ENCODE results near the gene IKBKG. TPM values are rescaled to one million over a fixed set of nuclear protein-coding genes. Genes with fewer than 3 reads are reported as not detected.
"Not testable (repeated sequence)": the region's sequence is repeated elsewhere in the genome, so short reads cannot be mapped to it uniquely, and the experiment has no call there.

The IKBKG gene
- total RNA-seq, 1 donor from 2014 or later = 11.8 TPM

DNA sequence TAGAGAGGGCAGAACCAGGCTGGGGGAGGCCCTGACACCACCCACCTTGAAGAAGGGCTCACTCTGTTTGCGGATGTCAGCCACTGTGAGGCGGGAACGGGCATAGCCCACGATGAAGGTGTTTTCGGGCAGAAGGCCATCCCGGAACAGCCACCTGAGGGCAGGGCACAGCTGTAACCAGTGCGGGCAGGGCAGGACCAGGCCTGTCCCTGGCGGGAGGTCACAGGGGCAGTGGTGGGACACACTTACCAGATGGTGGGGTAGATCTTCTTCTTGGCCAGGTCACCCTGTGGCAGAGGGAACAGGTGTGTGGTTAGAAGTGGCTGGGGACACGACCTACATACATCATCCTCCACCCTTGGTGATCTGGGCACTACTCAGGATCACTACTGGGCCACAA, 11.5 kb upstream of the IKBKG start:
- Histone ChIP-seq H3K4me1 (peaks cover 16% of the 10 kb centered on the region), H3K27ac (no peak overlapping the region), H3K9me3 (no peaks in the 10 kb centered on the region), H3K36me3 (peaks cover 0 to 14% of the 10 kb centered on the region in 2 donors), H3K27me3 (no peaks in the 10 kb centered on the region), H3K4me3 (no peak overlapping the region)
- intact Hi-C loops (cut with DNase I) = no loop called here
- DNase-seq (ENCODE audit: extremely low spot score in 2 of 2) = peak in 1 of 2 donors; percentile 83
- TF ChIP-seq, protein P1, sequence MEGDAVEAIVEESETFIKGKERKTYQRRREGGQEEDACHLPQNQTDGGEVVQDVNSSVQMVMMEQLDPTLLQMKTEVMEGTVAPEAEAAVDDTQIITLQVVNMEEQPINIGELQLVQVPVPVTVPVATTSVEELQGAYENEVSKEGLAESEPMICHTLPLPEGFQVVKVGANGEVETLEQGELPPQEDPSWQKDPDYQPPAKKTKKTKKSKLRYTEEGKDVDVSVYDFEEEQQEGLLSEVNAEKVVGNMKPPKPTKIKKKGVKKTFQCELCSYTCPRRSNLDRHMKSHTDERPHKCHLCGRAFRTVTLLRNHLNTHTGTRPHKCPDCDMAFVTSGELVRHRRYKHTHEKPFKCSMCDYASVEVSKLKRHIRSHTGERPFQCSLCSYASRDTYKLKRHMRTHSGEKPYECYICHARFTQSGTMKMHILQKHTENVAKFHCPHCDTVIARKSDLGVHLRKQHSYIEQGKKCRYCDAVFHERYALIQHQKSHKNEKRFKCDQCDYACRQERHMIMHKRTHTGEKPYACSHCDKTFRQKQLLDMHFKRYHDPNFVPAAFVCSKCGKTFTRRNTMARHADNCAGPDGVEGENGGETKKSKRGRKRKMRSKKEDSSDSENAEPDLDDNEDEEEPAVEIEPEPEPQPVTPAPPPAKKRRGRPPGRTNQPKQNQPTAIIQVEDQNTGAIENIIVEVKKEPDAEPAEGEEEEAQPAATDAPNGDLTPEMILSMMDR (IDR thresholded peaks at IDR 0.05) = no peak
- TF ChIP-seq POLR2A (IDR thresholded peaks at IDR 0.05) (no peak), POLR2AphosphoS5 (IDR thresholded peaks at IDR 0.05; ENCODE audit: insufficient read depth in 1 of 2, low read depth in 1 of 2) (no peak)

DNA sequence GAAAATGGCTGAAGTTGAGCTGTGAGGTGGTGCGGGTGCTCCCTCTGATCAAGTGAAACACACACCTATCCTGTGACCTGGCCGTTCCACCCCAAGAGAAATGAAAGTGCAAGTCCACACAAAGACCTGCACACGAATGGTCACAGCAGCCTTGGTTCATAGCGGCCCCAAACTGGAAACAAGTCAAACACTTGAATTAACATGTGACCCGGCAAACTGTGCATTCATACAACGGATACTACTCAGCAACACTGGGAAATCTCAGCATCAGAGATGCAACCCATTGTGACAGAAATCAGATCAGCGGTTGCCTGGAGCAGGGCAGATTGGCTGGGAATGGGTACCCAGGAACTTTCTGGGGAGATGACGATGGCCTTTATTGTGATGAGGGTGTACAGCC, 8.3 kb upstream of the IKBKG start:
- H3K27me3 ChIP-seq = no peaks in the 10 kb centered on the region
- no peak overlapping the region for H3K4me3 ChIP-seq
- TF ChIP-seq POLR2AphosphoS5 (IDR thresholded peaks at IDR 0.05; ENCODE audit: insufficient read depth in 1 of 2, low read depth in 1 of 2) = no peak
- TF ChIP-seq, protein P1 (IDR thresholded peaks at IDR 0.05) = no peak
- intact Hi-C loops (cut with DNase I) = no loop called here
- peaks cover 38% of the 10 kb centered on the region for H3K4me1 ChIP-seq
- no peak overlapping the region for H3K27ac ChIP-seq
- peaks cover 0 to 5% of the 10 kb centered on the region in 2 donors for H3K36me3 ChIP-seq
- no peaks in the 10 kb centered on the region for H3K9me3 ChIP-seq
- no peak for DNase-seq (ENCODE audit: extremely low spot score in 2 of 2)

DNA sequence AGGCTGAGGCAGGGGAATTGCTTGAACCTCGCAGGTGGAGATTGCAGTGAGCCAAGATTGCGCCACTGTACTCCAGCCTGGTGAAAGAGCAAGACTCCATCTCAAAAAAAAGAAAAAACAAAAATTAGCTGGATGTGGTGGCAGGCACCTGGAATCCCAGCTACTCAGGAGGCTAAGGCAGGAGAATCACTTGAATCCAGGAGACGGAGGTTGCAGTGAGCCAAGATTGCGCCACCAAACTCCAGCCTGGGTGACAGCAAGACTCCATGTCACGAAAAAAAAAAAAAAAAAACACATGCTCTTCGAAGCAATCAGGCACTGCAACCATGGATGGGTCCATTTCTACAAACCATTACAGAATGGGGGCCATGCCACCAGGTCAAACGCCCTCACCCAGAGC, 7.1 kb upstream of the IKBKG start:
- H3K4me3 ChIP-seq; H3K27me3 ChIP-seq; intact Hi-C loops (cut with DNase I); DNase-seq (ENCODE audit: extremely low spot score in 2 of 2); H3K36me3 ChIP-seq; H3K9me3 ChIP-seq: not testable (repeated sequence)
- peak overlapping the region; percentile 81 for H3K27ac ChIP-seq
- H3K4me1 ChIP-seq = peaks cover 35% of the 10 kb centered on the region

DNA sequence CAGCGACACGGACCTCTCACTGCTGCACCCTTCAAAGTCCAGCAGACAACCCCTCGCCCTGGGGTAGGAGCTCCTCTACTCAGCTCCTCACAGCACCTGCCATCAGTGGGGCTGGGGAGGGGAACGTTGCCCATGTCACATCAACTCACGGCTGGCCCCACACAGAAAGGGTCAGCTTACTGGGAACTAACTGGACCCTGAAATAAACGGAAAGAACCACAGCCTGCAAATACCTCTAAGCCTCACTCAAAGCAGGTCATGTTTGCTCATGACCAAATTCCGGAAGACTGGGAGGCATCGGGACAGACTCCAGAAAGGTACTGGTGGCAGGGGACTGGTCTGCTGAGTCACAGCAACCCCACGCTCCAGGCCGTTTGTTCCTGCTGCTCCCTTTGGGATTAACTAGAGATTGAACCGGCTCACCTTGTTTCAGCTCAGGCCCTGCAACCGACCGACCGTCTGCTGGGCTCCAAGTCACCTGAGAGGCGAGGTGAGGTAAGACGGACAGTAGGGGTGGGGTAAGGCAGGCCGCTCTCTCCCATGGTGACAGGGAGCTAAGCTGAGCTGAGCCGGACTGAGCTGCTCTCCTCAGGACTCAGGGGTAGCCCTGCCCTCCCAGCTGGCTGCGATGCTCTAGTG, 6.4 kb upstream of the IKBKG start:
- Histone ChIP-seq H3K27ac (peak overlapping the region; percentile 81), H3K36me3 (no peaks in the 10 kb centered on the region), H3K4me1 (peaks cover 41% of the 10 kb centered on the region), H3K27me3 (no peaks in the 10 kb centered on the region), H3K4me3 (no peak overlapping the region), H3K9me3 (no peaks in the 10 kb centered on the region)
- intact Hi-C loops (cut with DNase I) = no loop called here
- DNase-seq (ENCODE audit: extremely low spot score in 2 of 2) = no peak
- TF ChIP-seq POLR2AphosphoS5 (IDR thresholded peaks at IDR 0.05; ENCODE audit: insufficient read depth in 1 of 2, low read depth in 1 of 2) = no peak
- TF ChIP-seq, protein P1 (IDR thresholded peaks at IDR 0.05) = no peak
- no peak for TF ChIP-seq POLR2A (IDR thresholded peaks at IDR 0.05)

DNA sequence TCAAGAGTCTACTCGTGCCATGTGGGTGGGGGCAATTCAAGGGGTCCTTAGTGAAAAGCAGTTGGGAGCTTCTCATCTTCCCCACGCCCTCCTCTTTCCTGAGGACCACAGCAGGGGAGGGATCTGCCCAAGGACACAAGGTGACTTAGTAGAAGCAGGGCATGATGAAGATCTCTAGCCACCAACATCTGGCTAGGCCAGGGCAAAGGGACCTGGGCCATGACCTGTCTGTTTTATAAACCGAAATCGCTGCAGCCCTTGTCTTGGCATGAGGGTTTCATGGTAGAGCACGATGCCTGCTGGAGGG, 5.9 kb upstream of the IKBKG start:
- H3K9me3 ChIP-seq = no peaks in the 10 kb centered on the region
- intact Hi-C loops (cut with DNase I) = no loop called here
- no peaks in the 10 kb centered on the region for H3K27me3 ChIP-seq
- peak overlapping the region; percentile 81 for H3K27ac ChIP-seq
- no peaks in the 10 kb centered on the region for H3K36me3 ChIP-seq
- no peak overlapping the region for H3K4me3 ChIP-seq
- peaks cover 45% of the 10 kb centered on the region for H3K4me1 ChIP-seq
- no peak for DNase-seq (ENCODE audit: extremely low spot score in 2 of 2)
- TF ChIP-seq, protein P1 (IDR thresholded peaks at IDR 0.05) = no peak
- TF ChIP-seq POLR2A (IDR thresholded peaks at IDR 0.05) (no peak), POLR2AphosphoS5 (IDR thresholded peaks at IDR 0.05; ENCODE audit: insufficient read depth in 1 of 2, low read depth in 1 of 2) (no peak)

Data from vagina (tissue), 2 donors.